ENCODE data around the gene CLIC5. TPM values are rescaled to one million over a fixed set of nuclear protein-coding genes. Genes with fewer than 3 reads are reported as not detected.

Gene CLIC5
- total and polyA plus RNA-seq, 2 of the 8 experiments (the other 6 are each of a cell fraction or from before 2014, with no cell fraction given): 0.12 to 0.15 TPM

DNA sequence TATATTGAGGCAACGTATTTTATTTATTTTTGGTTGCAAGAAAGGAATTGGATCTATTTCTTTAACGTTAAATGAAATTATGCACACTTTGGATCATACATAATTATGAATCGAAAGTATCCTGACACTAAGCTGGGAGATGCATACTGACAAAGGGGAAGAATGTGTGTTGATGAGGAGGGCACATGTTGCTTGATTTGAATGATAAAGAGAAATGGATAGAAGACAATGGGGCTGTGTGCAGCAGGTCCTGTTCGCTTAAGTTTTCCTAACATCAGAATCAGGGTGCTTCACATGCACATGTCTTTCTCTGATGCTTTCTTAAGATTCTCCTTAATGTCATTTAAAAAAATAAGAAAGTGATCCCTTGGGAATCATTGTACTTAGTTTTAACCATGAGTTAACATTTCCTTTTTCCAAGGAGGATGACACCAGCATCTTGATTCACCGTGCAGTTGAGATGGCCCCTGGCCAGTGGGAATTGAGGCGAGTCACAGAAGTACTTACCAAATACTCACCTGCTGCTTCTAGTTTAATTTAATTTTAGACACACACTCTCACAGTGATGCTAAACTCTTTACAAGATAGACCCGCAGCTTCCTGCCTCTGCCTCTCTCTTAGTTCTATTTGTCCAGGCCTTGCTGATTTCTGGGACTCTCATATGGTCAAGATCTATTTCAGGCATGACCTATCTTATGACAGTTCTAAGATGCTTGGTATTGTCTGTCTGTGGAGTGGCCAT is 116.5 kb downstream of the CLIC5 start:
- Histone ChIP-seq H2BK15ac (ENCODE audit: low read length) (no peak overlapping the region), H3K27ac (ENCODE audit: low read depth, low read length) (no peak overlapping the region), H3K79me1 (ENCODE audit: low read depth, low read length) (no peaks in the 10 kb centered on the region), H4K8ac (ENCODE audit: extremely low read depth, insufficient read depth, low read length) (no peak overlapping the region), H3K56ac (replicated peaks; ENCODE audit: insufficient read length, low read depth, low read length) (no peak overlapping the region), H3K18ac (ENCODE audit: extremely low read depth, low read length) (no peak overlapping the region), H3K14ac (ENCODE audit: insufficient read length) (no peak overlapping the region), H2BK120ac (replicated peaks; ENCODE audit: low read depth, low read length) (no peak overlapping the region), H3K36me3 (ENCODE audit: control insufficient read depth in 2 of 4, insufficient read depth in 4 of 4, low read length in 3 of 4) (no peaks in the 10 kb centered on the region), H3K4ac (replicated peaks; ENCODE audit: insufficient read length, low read depth, low read length) (no peak overlapping the region), H3K79me2 (ENCODE audit: control insufficient read depth in 1 of 2, insufficient read depth in 2 of 2, low read length in 2 of 2) (no peaks in the 10 kb centered on the region), H3K27me3 (replicated peaks in 1 of 4; ENCODE audit: control insufficient read depth in 3 of 4, extremely low read depth in 1 of 4, insufficient read depth in 3 of 4, low read length in 3 of 4) (no peaks in the 10 kb centered on the region; a peak in 3 of 7 replicates), H2BK12ac (ENCODE audit: low read depth, low read length) (no peak overlapping the region), H4K20me1 (replicated peaks in 1 of 2; ENCODE audit: control insufficient read depth in 1 of 2, insufficient read depth in 2 of 2, low read length in 2 of 2) (no peaks in the 10 kb centered on the region), H3K9ac (replicated peaks in 1 of 4; ENCODE audit: extremely low read depth in 1 of 4, low read depth in 3 of 4, low read length in 3 of 4) (no peak overlapping the region), H3K4me1 (replicated peaks in 1 of 4; ENCODE audit: control insufficient read depth in 3 of 4, insufficient read depth in 4 of 4, low read length in 3 of 4) (peaks cover 2 to 19% (median 11%) of the 10 kb centered on the region in 4 experiments; a peak in 5 of 7 replicates), H4K91ac (replicated peaks; ENCODE audit: insufficient read length, low read length) (peak overlapping the region; percentile 11), H2AFZ (ENCODE audit: low read length) (no peak overlapping the region; the same call in 1 of the 2 replicates), H2AK5ac (ENCODE audit: low read depth, low read length) (no peak overlapping the region), H3K9me3 (ENCODE audit: insufficient read depth in 2 of 2, low read depth in 1 of 2, low read length in 1 of 2) (no peaks in the 10 kb centered on the region), H3K4me3 (ENCODE audit: extremely low read depth in 1 of 4, insufficient read depth in 2 of 4, low read depth in 3 of 4, low read length in 4 of 4) (no peak overlapping the region), H4K5ac (ENCODE audit: insufficient read length, low read depth, low read length) (no peak overlapping the region), H3K23ac (ENCODE audit: insufficient read length) (no peak overlapping the region), H2BK5ac (ENCODE audit: low read depth, low read length) (no peak overlapping the region), H3K4me2 (ENCODE audit: insufficient read depth in 1 of 2, low read depth in 2 of 2, low read length in 2 of 2) (no peak overlapping the region), H2BK20ac (ENCODE audit: low read length) (no peak overlapping the region; the same call in 1 of the 2 replicates), H3K23me2 (ENCODE audit: low read depth, low read length) (no peaks in the 10 kb centered on the region)
- ChIA-PET CTCF (ENCODE audit: partially characterized antibody) (interaction anchor here (0.7 to 1.2 kb wide), 3 partner anchors 16 to 417 kb away, joined by 3 to 5 read pairs (median 4); no protein-coding TSS in a partner anchor), POLR2A (ENCODE audit: partially characterized antibody) (interaction anchor here (0.7 kb wide), 1 partner anchor 453 kb away, joined by 3 read pairs; no protein-coding TSS in a partner anchor)
- TF ChIP-seq EZH2 (IDR thresholded peaks at IDR 0.05; ENCODE audit: low read depth, low read length, severe bottlenecking) (no peak), TEAD4 (IDR thresholded peaks at IDR 0.05; ENCODE audit: low read depth, low read length) (peak; percentile 22; the same call in 1 of the 2 replicates), MAX (IDR thresholded peaks at IDR 0.05) (peak; percentile 25; the same call in 1 of the 2 replicates), BCL11A (IDR thresholded peaks at IDR 0.05; ENCODE audit: low read depth in 2 of 2, low read length in 2 of 2) (no peak)
- no peak for FAIRE-seq
- WGBS, 2 experiments (ENCODE audit: extremely low coverage in 1 of 2, insufficient coverage in 1 of 2, insufficient read length in 1 of 2, insufficient replicate concordance in 2 of 2, low coverage in 1 of 2, low lambda C conversion rate in 2 of 2, missing lambda C conversion rate in 1 of 2): 72% methylated on average over 7 of the region's 7 CpGs; no CpG with 5 or more reads in 1 of the 2 experiments
- no peak for DNase-seq (ENCODE audit: low read depth in 1 of 2, low spot score in 2 of 2)

Data from H1 (cell line).